GM18502 (cell line): ENCODE measurements around the gene ZNF337.
"Not testable (repeated sequence)": the region's sequence is repeated elsewhere in the genome, so short reads cannot be mapped to it uniquely, and the experiment has no call there.

Source experiments
- ATAC-seq: cut with Tn5 transposase; IDR thresholded peaks from one replicate; pipeline ENCODE4 v1.9.1; 2021; ENCODE audit warnings: mild to moderate bottlenecking; ENCODE audit not compliant: unreplicated experiment, poor library complexity

Gene ZNF337

GRCh38 chr20:25696371-25697131, at the start of gene ZNF337:
TSS of gene ZNF337 (minus strand) at chr20:25696853. CDS start at chr20:25686417, 10,436 bp downstream.
- ATAC-seq, result peak; percentile 98

GRCh38 chr20:25745738-25746137, 49.1 kb upstream of the ZNF337 start:
- no peak for ATAC-seq

- ATAC-seq, result no peak
Measured at GRCh38 chr20:25745100-25745499, 48.4 kb upstream of the ZNF337 start.

GRCh38 chr20:25744261-25744660, 47.6 kb upstream of the ZNF337 start:
- ATAC-seq, result no peak

- no peak for ATAC-seq
Measured at GRCh38 chr20:25741088-25741487, 44.4 kb upstream of the ZNF337 start.

- no peak for ATAC-seq
Measured at GRCh38 chr20:25739615-25740320, 43.1 kb upstream of the ZNF337 start.

GRCh38 chr20:25738198-25738597, 41.5 kb upstream of the ZNF337 start:
- ATAC-seq, result no peak

GRCh38 chr20:25733903-25734302, 37.2 kb upstream of the ZNF337 start:
- ATAC-seq, result no peak

- ATAC-seq, result no peak
Measured at GRCh38 chr20:25730862-25731261, 34.2 kb upstream of the ZNF337 start.

- ATAC-seq, result no peak
Measured at GRCh38 chr20:25726357-25726756, 29.7 kb upstream of the ZNF337 start.

GRCh38 chr20:25725639-25726038, 29.0 kb upstream of the ZNF337 start:
- ATAC-seq, result no peak

GRCh38 chr20:25723975-25724374, 27.3 kb upstream of the ZNF337 start:
- no peak for ATAC-seq

- ATAC-seq, result no peak
Measured at GRCh38 chr20:25720285-25720684, 23.6 kb upstream of the ZNF337 start.

GRCh38 chr20:25718896-25719809, 22.5 kb upstream of the ZNF337 start:
- not testable (repeated sequence) for ATAC-seq

- ATAC-seq, result no peak
Measured at GRCh38 chr20:25707695-25708094, 11.0 kb upstream of the ZNF337 start.

- peak; percentile 64 for ATAC-seq
Measured at GRCh38 chr20:25706793-25707192, 10.1 kb upstream of the ZNF337 start.

GRCh38 chr20:25705830-25706351, 9.2 kb upstream of the ZNF337 start:
- ATAC-seq, result no peak

GRCh38 chr20:25704303-25704702, 7.7 kb upstream of the ZNF337 start:
- not testable (repeated sequence) for ATAC-seq

GRCh38 chr20:25700835-25701234, 4.2 kb upstream of the ZNF337 start:
- ATAC-seq, result not testable (repeated sequence)

GRCh38 chr20:25699914-25700313, 3.3 kb upstream of the ZNF337 start:
- no peak for ATAC-seq

- ATAC-seq, result no peak
Measured at GRCh38 chr20:25697132-25697446, 436 bp upstream of the ZNF337 start.
